Keratinocyte (primary cell): ENCODE results near the gene ZBTB48. TPM values are rescaled to one million over a fixed set of nuclear protein-coding genes. Genes with fewer than 3 reads are reported as not detected.

Source experiments
- DNase-seq: peaks from one replicate; pipeline ENCODE4 v3.0.0-alpha.2; 2011; ENCODE audit warnings: low read depth, missing footprints, low spot score
- FAIRE-seq: peaks from 2 replicates; lab custom pipeline; 2011; peaks lifted over from hg19 to GRCh38; lab: Jason Lieb, UNC
- H2AFZ ChIP-seq: 2 replicates; pipeline ENCODE4 v1.6.0; 2012; ENCODE audit warnings: low read length, control low read depth, inconsistent platforms; ENCODE audit not compliant: control insufficient read depth
- H3K27ac ChIP-seq: 2 replicates; pipeline ENCODE4 v1.5.1; 2011; ENCODE audit warnings: low read length; ENCODE audit not compliant: control insufficient read depth, insufficient read depth
- H3K27me3 ChIP-seq: 3 replicates; pipeline ENCODE4 v1.6.0; 2011; ENCODE audit warnings: low read length; ENCODE audit not compliant: control insufficient read depth, insufficient read depth; ENCODE audit errors: extremely low read depth
- H3K36me3 ChIP-seq, 2 experiments: 2 replicates in 1 of 2; 3 replicates in 1 of 2; pipeline ENCODE4 v1.5.1; 2011; ENCODE audit warnings: low read length in 2 of 2, mild to moderate bottlenecking in 1 of 2; ENCODE audit not compliant: control insufficient read depth in 2 of 2, insufficient read depth in 2 of 2; ENCODE audit errors: extremely low read depth in 1 of 2
- H3K4me1 ChIP-seq: 3 replicates; pipeline ENCODE4 v1.5.1; 2011; ENCODE audit warnings: low read length; ENCODE audit not compliant: control insufficient read depth, insufficient read depth; ENCODE audit errors: extremely low read depth
- H3K4me2 ChIP-seq: 3 replicates; pipeline ENCODE4 v1.6.0; 2011; ENCODE audit warnings: low read depth, low read length; ENCODE audit not compliant: control insufficient read depth, insufficient read depth; ENCODE audit errors: extremely low read depth
- H3K4me3 ChIP-seq, 3 experiments: fragments of 200-600 bp in 1 of 3; sonication (generic) in 1 of 3; 2 replicates in 2 of 3; 3 replicates in 1 of 3; pipeline ENCODE4 v1.5.1; 2011 to 2016; ENCODE audit warnings: low read length in 3 of 3, mild to moderate bottlenecking in 3 of 3, control low read depth in 2 of 3, inconsistent platforms in 1 of 3, low read depth in 1 of 3, mixed read lengths in 1 of 3, mixed run types in 1 of 3, moderate library complexity in 1 of 3; ENCODE audit not compliant: control insufficient read depth in 2 of 3, insufficient read depth in 2 of 3; ENCODE audit errors: extremely low read depth in 1 of 3
- H3K79me2 ChIP-seq: 2 replicates; pipeline ENCODE4 v1.6.0; 2012; ENCODE audit warnings: low read length; ENCODE audit not compliant: control insufficient read depth, insufficient read depth
- H3K9ac ChIP-seq: 3 replicates; pipeline ENCODE4 v1.6.0; 2011; ENCODE audit warnings: low read length; ENCODE audit not compliant: control insufficient read depth, insufficient read depth; ENCODE audit errors: extremely low read depth
- H3K9me1 ChIP-seq: 3 replicates; pipeline ENCODE4 v1.6.0; 2011; ENCODE audit warnings: low read length; ENCODE audit not compliant: control insufficient read depth, insufficient read depth; ENCODE audit errors: extremely low read depth
- H3K9me3 ChIP-seq: 2 replicates; pipeline ENCODE4 v1.5.1; 2012; ENCODE audit warnings: low read depth, low read length; ENCODE audit not compliant: control insufficient read depth
- H4K20me1 ChIP-seq: 3 replicates; pipeline ENCODE4 v1.6.0; 2011; ENCODE audit warnings: low read length; ENCODE audit not compliant: control insufficient read depth, insufficient read depth; ENCODE audit errors: extremely low read depth
- EZH2 ChIP-seq: IDR thresholded peaks from one replicate; pipeline ENCODE4 v1.6.1; 2012; ENCODE audit warnings: inconsistent platforms, mild to moderate bottlenecking, low read length, moderate library complexity
- dilution Hi-C: fragments of 300-500 bp; cut with MboI; formaldehyde crosslinking; loops from one replicate; pipeline ENCODE4 v1.7.0; 2020; ENCODE audit warnings: low sequenced_read_pairs; ENCODE audit not compliant: extremely low pct_ligation_motif_present
- polyA plus RNA-seq, 5 experiments: library from polyadenylated mRNA; depleted of rRNA in 3 of 5; stranded (reverse) in 3 of 5; stranded (forward) in 1 of 5; unstranded in 1 of 5; fragments of >200 nt; gene quantifications; 1 replicate in 1 of 5; 2 replicates in 3 of 5; 3 replicates in 1 of 5; pipeline versions ENCODE4 v1.2.1 to v1.2.3, GENCODE V29; 2011 to 2012; ENCODE audit warnings: missing spikeins in 2 of 5, low read depth in 1 of 5, low replicate concordance in 1 of 5
- TF ChIP-seq, protein P1 (sequence below), 3 experiments: IDR thresholded peaks in 1 of 3; conservative IDR thresholded peaks in 1 of 3; optimal IDR thresholded peaks in 1 of 3; 2 replicates in 2 of 3; 3 replicates in 1 of 3; pipeline versions ENCODE3 to v1.5.1; 2011; ENCODE audit warnings: low read length in 3 of 3, mild to moderate bottlenecking in 3 of 3, moderate library complexity in 2 of 3, control low read depth in 1 of 3, inconsistent platforms in 1 of 3; ENCODE audit not compliant: insufficient read depth in 2 of 3; ENCODE audit errors: extremely low read depth in 1 of 3

Gene ZBTB48
- polyA plus RNA-seq, 1 donor (not counting 4 experiments of a cell fraction or from before 2014, with no cell fraction given): 10.9 TPM

DNA sequence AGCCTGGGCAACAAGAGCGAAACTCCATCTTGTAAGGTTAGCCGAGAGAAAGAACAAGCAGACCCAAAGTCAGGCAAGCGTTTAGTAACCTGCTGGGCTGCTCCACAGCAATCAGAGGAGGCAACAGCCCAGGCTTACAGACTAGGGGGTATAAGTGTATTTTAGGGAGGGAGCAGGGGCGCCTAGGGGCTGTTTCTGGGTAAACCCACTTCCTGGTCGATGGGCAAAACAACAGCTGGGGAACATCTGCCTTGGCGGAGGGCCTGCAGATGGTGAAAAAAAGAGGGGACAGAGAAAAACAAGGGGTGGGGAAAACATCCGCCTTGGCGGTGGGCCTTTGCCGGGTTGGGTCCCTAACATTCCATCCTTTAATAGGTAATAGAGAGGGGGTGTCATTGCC is 19.5 kb upstream of the ZBTB48 start:
- FAIRE-seq: no peak
- no peak for DNase-seq
- no peak for TF ChIP-seq EZH2
- TF ChIP-seq, protein P1, sequence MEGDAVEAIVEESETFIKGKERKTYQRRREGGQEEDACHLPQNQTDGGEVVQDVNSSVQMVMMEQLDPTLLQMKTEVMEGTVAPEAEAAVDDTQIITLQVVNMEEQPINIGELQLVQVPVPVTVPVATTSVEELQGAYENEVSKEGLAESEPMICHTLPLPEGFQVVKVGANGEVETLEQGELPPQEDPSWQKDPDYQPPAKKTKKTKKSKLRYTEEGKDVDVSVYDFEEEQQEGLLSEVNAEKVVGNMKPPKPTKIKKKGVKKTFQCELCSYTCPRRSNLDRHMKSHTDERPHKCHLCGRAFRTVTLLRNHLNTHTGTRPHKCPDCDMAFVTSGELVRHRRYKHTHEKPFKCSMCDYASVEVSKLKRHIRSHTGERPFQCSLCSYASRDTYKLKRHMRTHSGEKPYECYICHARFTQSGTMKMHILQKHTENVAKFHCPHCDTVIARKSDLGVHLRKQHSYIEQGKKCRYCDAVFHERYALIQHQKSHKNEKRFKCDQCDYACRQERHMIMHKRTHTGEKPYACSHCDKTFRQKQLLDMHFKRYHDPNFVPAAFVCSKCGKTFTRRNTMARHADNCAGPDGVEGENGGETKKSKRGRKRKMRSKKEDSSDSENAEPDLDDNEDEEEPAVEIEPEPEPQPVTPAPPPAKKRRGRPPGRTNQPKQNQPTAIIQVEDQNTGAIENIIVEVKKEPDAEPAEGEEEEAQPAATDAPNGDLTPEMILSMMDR (optimal IDR thresholded peaks at IDR 0.05 in 1 of 3, IDR thresholded peaks at IDR 0.05 in 1 of 3, conservative IDR thresholded peaks at IDR 0.05 in 1 of 3; ENCODE audit: extremely low read depth in 1 of 3, insufficient read depth in 2 of 3, low read length in 3 of 3): no peak
- Histone ChIP-seq H4K20me1 (no peaks in the 10 kb centered on the region), H3K9ac (no peak overlapping the region), H3K9me1 (no peaks in the 10 kb centered on the region), H3K79me2 (no peaks in the 10 kb centered on the region), H3K4me3 (no peak overlapping the region), H3K9me3 (no peaks in the 10 kb centered on the region), H3K4me2 (no peak overlapping the region), H3K27ac (no peak overlapping the region), H2AFZ (no peak overlapping the region), H3K36me3 (no peaks in the 10 kb centered on the region), H3K27me3 (peaks cover 16% of the 10 kb centered on the region), H3K4me1 (no peaks in the 10 kb centered on the region)
- dilution Hi-C loops: no loop called here

DNA sequence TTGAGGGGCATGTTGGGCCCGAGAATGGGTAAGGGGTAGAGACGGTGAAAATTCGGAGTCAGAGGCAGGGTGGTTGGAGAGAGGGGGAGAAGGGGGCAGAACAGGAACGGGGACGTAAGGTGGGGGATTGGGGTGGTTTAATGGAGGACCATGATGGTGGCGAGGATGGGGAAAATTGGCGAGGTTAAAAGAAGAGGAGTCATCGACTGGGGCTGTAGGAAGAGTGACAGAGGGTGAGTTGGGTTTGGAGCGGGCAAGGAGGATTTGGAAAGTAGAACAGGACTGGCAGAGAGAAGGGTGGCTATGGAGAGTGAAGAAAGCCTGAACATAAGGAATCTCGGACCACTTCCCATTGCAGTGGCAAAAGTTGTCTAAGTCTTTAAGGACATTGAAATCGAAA is 10.8 kb upstream of the ZBTB48 start:
- no peak for FAIRE-seq
- no peak for DNase-seq
- Histone ChIP-seq H4K20me1 (no peaks in the 10 kb centered on the region), H3K9me3 (no peaks in the 10 kb centered on the region), H3K4me3 (no peak overlapping the region), H3K9ac (no peak overlapping the region), H3K27me3 (peaks cover 19% of the 10 kb centered on the region), H3K4me2 (no peak overlapping the region), H3K4me1 (no peaks in the 10 kb centered on the region), H3K9me1 (no peaks in the 10 kb centered on the region), H3K79me2 (no peaks in the 10 kb centered on the region), H3K27ac (no peak overlapping the region), H2AFZ (no peak overlapping the region), H3K36me3 (no peaks in the 10 kb centered on the region)
- dilution Hi-C loops: no loop called here
- TF ChIP-seq, protein P1 (optimal IDR thresholded peaks at IDR 0.05 in 1 of 3, IDR thresholded peaks at IDR 0.05 in 1 of 3, conservative IDR thresholded peaks at IDR 0.05 in 1 of 3; ENCODE audit: extremely low read depth in 1 of 3, insufficient read depth in 2 of 3, low read length in 3 of 3): no peak
- TF ChIP-seq EZH2: no peak
